ENCODE data around the gene RNGTT. TPM values are rescaled to one million over a fixed set of nuclear protein-coding genes. Genes with fewer than 3 reads are reported as not detected.

Gene RNGTT
- total RNA-seq, 1 donor from 2014 or later, result 13.4 TPM

DNA sequence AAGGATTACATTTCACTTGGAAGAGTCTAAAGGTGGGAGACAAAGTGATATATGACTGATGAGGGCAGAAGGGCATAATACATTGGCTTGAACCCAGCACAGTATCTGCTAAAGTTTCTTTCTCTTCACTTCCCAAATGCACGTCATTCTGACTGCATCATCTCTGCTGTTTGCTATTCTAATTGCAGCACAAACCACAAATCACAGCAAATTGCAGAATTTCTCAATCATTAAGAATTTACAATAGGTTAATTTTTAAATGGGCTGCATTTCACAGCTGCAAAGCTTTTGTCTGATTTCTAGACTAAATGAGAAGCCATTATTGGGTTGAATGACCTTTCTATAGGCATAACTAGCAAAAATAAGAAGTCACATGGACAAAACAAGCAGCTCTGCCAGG is 337.0 kb downstream of the RNGTT start:
- Mint-ChIP-seq H3K4me3 (no peak overlapping the region), H3K27ac (no peak overlapping the region), H3K9me3 (no peaks in the 10 kb centered on the region), H3K27me3 (no peaks in the 10 kb centered on the region), H3K4me1 (ENCODE audit: unreplicated experiment) (peaks cover 6% of the 10 kb centered on the region), H3K36me3 (no peaks in the 10 kb centered on the region)
- TF ChIP-seq, protein P1, sequence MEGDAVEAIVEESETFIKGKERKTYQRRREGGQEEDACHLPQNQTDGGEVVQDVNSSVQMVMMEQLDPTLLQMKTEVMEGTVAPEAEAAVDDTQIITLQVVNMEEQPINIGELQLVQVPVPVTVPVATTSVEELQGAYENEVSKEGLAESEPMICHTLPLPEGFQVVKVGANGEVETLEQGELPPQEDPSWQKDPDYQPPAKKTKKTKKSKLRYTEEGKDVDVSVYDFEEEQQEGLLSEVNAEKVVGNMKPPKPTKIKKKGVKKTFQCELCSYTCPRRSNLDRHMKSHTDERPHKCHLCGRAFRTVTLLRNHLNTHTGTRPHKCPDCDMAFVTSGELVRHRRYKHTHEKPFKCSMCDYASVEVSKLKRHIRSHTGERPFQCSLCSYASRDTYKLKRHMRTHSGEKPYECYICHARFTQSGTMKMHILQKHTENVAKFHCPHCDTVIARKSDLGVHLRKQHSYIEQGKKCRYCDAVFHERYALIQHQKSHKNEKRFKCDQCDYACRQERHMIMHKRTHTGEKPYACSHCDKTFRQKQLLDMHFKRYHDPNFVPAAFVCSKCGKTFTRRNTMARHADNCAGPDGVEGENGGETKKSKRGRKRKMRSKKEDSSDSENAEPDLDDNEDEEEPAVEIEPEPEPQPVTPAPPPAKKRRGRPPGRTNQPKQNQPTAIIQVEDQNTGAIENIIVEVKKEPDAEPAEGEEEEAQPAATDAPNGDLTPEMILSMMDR (conservative IDR thresholded peaks at IDR 0.05), result no peak
- DNase-seq (ENCODE audit: extremely low spot score, unreplicated experiment), result no peak

- H3K4me1 Mint-ChIP-seq (ENCODE audit: unreplicated experiment), result no peaks in the 10 kb centered on the region
- H3K9me3 Mint-ChIP-seq, result no peaks in the 10 kb centered on the region
- no peak overlapping the region for H3K4me3 Mint-ChIP-seq
- no peak overlapping the region for H3K27ac Mint-ChIP-seq
- no peaks in the 10 kb centered on the region for H3K27me3 Mint-ChIP-seq
- H3K36me3 Mint-ChIP-seq, result no peaks in the 10 kb centered on the region
- DNase-seq (ENCODE audit: extremely low spot score, unreplicated experiment), result no peak
- TF ChIP-seq, protein P1 (conservative IDR thresholded peaks at IDR 0.05), result no peak
Observed at GRCh38 chr6:88623531-88623930, 339.9 kb downstream of the RNGTT start.

DNA sequence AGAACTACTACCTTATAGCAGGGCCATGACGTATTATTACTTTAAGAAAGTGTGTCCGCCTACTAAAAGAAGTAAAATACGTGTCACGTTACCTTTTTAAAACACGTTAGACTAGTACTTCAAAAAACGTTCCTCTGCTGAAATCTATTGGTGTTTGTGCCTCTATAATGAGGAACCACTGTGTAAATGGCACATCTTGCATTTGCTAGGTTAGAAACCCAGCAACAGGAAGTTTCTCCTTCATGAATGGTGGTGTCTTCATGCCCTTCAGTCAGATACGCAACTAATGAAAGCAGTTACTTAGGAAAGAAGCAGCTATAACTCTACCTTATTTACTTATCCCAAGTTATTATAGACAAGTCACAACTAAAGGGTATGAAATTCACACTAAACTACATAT is 343.5 kb downstream of the RNGTT start:
- no peaks in the 10 kb centered on the region for H3K36me3 Mint-ChIP-seq
- no peaks in the 10 kb centered on the region for H3K4me1 Mint-ChIP-seq (ENCODE audit: unreplicated experiment)

DNA sequence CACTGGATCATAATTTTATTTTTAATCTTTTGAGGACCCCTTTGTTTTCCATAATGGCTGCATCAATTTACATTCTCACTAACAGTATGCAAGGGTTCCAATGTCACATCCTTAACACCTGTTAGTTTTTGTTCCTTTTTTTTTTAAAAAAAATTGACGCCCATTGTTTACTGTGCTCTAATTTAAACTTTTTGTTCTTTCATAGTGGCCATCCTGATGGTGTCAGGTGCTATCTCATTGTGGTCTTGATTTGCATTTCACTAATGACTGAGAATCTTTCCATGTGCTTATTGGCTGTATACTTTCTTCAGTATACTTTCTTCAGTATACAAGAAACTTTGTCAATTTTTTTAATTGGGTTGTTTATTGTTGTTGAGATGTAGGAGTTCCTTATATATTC is 347.0 kb downstream of the RNGTT start:
- H3K4me1 Mint-ChIP-seq (ENCODE audit: unreplicated experiment), result no peaks in the 10 kb centered on the region
- no peak for DNase-seq (ENCODE audit: extremely low spot score, unreplicated experiment)
- peaks cover 4% of the 10 kb centered on the region for H3K9me3 Mint-ChIP-seq
- TF ChIP-seq, protein P1 (conservative IDR thresholded peaks at IDR 0.05), result no peak
- H3K36me3 Mint-ChIP-seq, result peaks cover 4% of the 10 kb centered on the region
- no peaks in the 10 kb centered on the region for H3K27me3 Mint-ChIP-seq
- H3K4me3 Mint-ChIP-seq, result no peak overlapping the region
- H3K27ac Mint-ChIP-seq, result no peak overlapping the region

More for the DNA sequence above, 343.5 kb downstream of the RNGTT start:
- no peak overlapping the region for H3K4me3 Mint-ChIP-seq
- DNase-seq (ENCODE audit: extremely low spot score, unreplicated experiment), result no peak
- H3K9me3 Mint-ChIP-seq, result peaks cover 4% of the 10 kb centered on the region
- H3K27ac Mint-ChIP-seq, result no peak overlapping the region
- TF ChIP-seq, protein P1 (conservative IDR thresholded peaks at IDR 0.05), result no peak
- no peaks in the 10 kb centered on the region for H3K27me3 Mint-ChIP-seq

GRCh38 chr6:88614316-88614877 is 349.0 kb downstream of the RNGTT start:
- H3K36me3 Mint-ChIP-seq, result peaks cover 4% of the 10 kb centered on the region
- H3K27me3 Mint-ChIP-seq, result no peaks in the 10 kb centered on the region
- no peaks in the 10 kb centered on the region for H3K4me1 Mint-ChIP-seq (ENCODE audit: unreplicated experiment)
- no peak for DNase-seq (ENCODE audit: extremely low spot score, unreplicated experiment)
- H3K4me3 Mint-ChIP-seq, result no peak overlapping the region
- no peak overlapping the region for H3K27ac Mint-ChIP-seq
- peaks cover 4% of the 10 kb centered on the region for H3K9me3 Mint-ChIP-seq
- TF ChIP-seq, protein P1 (conservative IDR thresholded peaks at IDR 0.05), result no peak

GRCh38 chr6:88612631-88613030 is 350.8 kb downstream of the RNGTT start:
- peaks cover 4% of the 10 kb centered on the region for H3K9me3 Mint-ChIP-seq
- H3K27me3 Mint-ChIP-seq, result no peaks in the 10 kb centered on the region
- H3K36me3 Mint-ChIP-seq, result peaks cover 4% of the 10 kb centered on the region
- H3K4me1 Mint-ChIP-seq (ENCODE audit: unreplicated experiment), result no peaks in the 10 kb centered on the region
- TF ChIP-seq, protein P1 (conservative IDR thresholded peaks at IDR 0.05), result no peak
- H3K4me3 Mint-ChIP-seq, result no peak overlapping the region
- no peak overlapping the region for H3K27ac Mint-ChIP-seq
- no peak for DNase-seq (ENCODE audit: extremely low spot score, unreplicated experiment)

Data from type B pancreatic cell (in vitro differentiated cells).